KOPT-K1 (cell line): ENCODE results near the gene ZNF48.
A peak's percentile ranks its signal among the peaks of the same experiment; 100 is the strongest.
"Not testable (repeated sequence)": the region's sequence is repeated elsewhere in the genome, so short reads cannot be mapped to it uniquely, and the experiment has no call there.

Experiments
- H3K27ac ChIP-seq: fragments of 200-600 bp; sonication (generic); 2 replicates; pipeline ENCODE4 v1.5.1; 2016; ENCODE audit warnings: antibody characterized with exemption, mild to moderate bottlenecking, low read depth, low read length; ENCODE audit not compliant: poor library complexity, severe bottlenecking
- H3K36me3 ChIP-seq: fragments of 200-600 bp; sonication (generic); 2 replicates; pipeline ENCODE4 v1.5.1; 2017; ENCODE audit warnings: antibody characterized with exemption, mild to moderate bottlenecking, low read length, moderate library complexity; ENCODE audit not compliant: insufficient read depth
- H3K9me3 ChIP-seq: fragments of 200-600 bp; sonication (generic); 2 replicates; pipeline ENCODE4 v1.5.1; 2017; ENCODE audit warnings: antibody characterized with exemption, low read length, mild to moderate bottlenecking; ENCODE audit not compliant: insufficient read depth, poor library complexity, severe bottlenecking

Gene ZNF48

GRCh38 chr16:30379158-30379783, 15.9 kb upstream of the ZNF48 start:
- H3K36me3 ChIP-seq: peaks cover 29% of the 10 kb centered on the region
- H3K27ac ChIP-seq: peak overlapping the region; percentile 98
- no peaks in the 10 kb centered on the region for H3K9me3 ChIP-seq

- Histone ChIP-seq H3K36me3 (peaks cover 29% of the 10 kb centered on the region), H3K27ac (peak overlapping the region; percentile 98), H3K9me3 (no peaks in the 10 kb centered on the region)
Measured at GRCh38 chr16:30380072-30380802, 15.0 kb upstream of the ZNF48 start.

DNA sequence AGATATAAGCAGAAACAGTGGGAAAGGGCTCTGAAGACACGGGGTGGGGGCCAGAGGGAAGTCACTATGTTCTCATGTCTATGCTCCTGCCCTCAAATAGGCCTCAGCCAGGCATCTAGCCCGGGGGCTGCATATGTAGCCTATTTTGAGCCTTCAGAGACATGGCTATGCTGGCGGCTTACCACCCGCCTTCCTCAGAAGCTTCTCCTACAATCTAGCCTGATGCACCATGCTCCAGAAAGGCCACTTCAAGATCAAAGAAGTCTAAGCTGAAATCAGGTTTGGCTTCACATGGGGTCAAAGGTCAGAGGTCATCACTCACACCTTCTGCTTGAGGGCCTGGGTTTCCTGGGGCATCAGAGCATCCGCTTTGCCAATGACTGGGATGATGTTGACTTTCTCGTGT, 14.4 kb upstream of the ZNF48 start:
- Histone ChIP-seq H3K36me3 (peaks cover 25% of the 10 kb centered on the region), H3K9me3 (no peaks in the 10 kb centered on the region), H3K27ac (peak overlapping the region; percentile 98)

GRCh38 chr16:30381291-30382041, 13.8 kb upstream of the ZNF48 start:
- H3K9me3 ChIP-seq: no peaks in the 10 kb centered on the region
- H3K36me3 ChIP-seq: peaks cover 18% of the 10 kb centered on the region
- H3K27ac ChIP-seq: peak overlapping the region; percentile 98

DNA sequence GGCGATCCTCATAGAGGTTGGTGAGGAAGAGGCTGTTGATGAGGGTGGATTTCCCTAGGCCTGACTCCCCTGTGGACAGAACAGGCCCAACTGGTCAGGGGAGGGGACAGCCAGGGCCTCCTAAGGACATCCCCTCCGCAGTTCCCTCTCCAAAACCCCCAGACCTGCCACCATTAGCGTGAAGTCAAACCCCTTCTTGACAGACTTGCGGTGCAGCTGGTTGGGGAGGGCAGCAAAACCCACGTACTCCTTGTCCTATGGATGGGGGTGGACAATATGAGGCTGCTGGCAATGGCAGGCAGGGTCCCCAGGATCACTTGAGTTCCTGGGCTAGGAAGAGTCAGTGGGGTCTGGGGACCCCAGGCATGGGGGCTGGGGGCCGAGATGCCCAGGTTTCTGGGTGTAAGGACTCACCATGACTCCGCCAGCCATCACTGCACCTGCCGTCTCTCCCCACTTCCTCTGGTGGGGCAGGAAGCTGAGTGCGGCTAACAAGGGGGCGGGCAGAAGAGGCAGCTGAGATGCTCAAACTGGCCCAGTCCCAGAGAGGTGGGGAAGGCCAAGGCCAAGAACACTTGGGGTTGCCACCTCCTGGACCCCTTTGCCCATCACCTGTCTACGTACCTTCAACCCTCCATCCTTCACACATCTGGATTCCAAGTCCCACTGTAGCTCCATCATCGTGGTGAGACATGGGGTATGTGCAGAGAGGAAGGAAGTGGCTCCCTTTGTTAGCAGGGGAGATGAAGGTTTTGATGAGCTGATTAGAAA, 12.9 kb upstream of the ZNF48 start, which contains the start of gene SEPTIN1:
SEPTIN1 (minus strand) TSS at position 451 of the 771 bp plus-strand sequence; CDS start at position 432, 19 bp downstream.
- H3K27ac ChIP-seq: peak within 1 kb of the TSS; percentile 98

GRCh38 chr16:30383521-30383920, 11.7 kb upstream of the ZNF48 start:
- no peaks in the 10 kb centered on the region for H3K9me3 ChIP-seq
- H3K36me3 ChIP-seq: peaks cover 17% of the 10 kb centered on the region
- peak overlapping the region; percentile 98 for H3K27ac ChIP-seq

More for the DNA sequence above, 12.9 kb upstream of the ZNF48 start, which contains the start of gene SEPTIN1:
- H3K36me3 ChIP-seq: peaks cover 17% of the 10 kb centered on the region
- no peaks in the 10 kb centered on the region for H3K9me3 ChIP-seq

GRCh38 chr16:30394592-30395154, 547 bp upstream of the ZNF48 start:
- Histone ChIP-seq H3K27ac (peak overlapping the region; percentile 85), H3K9me3 (no peaks in the 10 kb centered on the region), H3K36me3 (peaks cover 21% of the 10 kb centered on the region)

DNA sequence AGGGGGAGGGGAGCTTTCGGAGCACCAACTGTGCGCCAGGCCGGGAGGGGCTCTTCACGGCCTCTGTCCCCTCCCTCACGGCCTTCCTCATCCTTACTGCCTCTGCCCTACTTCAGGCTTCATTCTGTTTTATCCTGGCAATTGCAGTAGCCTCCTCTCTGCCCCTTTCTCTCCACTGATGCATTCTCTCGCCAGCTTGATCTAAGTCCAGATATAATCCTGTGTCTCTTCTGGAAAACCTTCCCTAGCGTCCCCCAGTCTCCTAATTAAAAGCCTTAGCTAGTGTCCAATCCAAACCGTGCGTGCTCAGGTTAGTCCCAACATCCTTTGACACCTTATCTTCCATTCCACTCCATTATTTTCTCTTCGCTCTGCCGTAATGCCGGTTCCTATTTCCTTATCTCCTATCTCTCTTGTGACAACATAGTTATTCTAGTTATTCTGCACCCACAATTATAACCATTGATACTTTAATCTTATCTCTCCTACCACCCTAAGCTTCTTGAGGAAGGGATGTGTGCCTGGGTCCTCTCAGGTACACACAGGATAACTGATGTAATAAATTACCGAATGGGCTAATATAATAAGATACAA, 869 bp downstream of the ZNF48 start:
- Histone ChIP-seq H3K36me3 (peaks cover 21% of the 10 kb centered on the region), H3K9me3 (no peaks in the 10 kb centered on the region), H3K27ac (peak overlapping the region; percentile 85)

- H3K9me3 ChIP-seq, H3K27ac ChIP-seq: not testable (repeated sequence)
- peaks cover 21% of the 10 kb centered on the region for H3K36me3 ChIP-seq
Measured at GRCh38 chr16:30396627-30397026, 1.4 kb downstream of the ZNF48 start.

- no peaks in the 10 kb centered on the region for H3K9me3 ChIP-seq
- H3K36me3 ChIP-seq: peaks cover 21% of the 10 kb centered on the region
- H3K27ac ChIP-seq: no peak overlapping the region
Measured at GRCh38 chr16:30397056-30397455, 1.8 kb downstream of the ZNF48 start.

DNA sequence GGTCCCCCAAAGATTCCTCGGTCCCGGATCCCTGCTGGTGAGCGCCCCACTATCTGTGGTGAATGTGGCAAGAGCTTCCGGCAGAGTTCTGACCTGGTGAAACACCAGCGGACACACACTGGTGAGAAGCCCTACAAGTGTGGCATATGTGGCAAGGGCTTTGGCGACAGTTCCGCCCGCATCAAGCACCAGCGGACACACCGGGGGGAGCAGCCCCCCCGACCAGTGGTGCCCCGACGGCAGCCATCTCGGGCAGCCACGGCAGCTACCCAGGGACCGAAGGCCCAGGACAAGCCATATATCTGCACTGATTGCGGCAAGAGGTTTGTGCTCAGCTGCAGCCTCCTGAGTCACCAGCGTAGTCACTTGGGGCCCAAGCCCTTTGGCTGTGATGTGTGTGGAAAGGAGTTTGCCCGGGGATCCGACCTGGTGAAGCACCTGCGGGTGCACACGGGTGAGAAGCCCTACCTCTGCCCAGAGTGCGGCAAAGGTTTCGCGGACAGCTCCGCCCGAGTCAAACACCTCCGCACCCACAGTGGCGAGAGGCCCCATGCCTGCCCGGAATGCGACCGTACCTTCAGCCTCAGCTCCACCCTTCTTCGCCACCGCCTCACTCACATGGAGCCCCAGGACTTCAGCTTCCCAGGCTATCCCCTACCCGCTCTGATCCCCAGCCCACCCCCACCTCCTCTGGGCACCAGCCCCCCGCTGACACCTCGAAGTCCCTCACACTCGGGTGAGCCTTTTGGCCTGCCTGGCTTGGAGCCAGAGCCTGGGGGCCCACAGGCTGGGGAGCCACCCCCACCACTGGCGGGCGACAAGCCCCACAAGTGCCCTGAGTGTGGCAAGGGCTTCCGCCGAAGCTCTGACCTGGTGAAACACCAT, 2.8 kb downstream of the ZNF48 start:
- H3K9me3 ChIP-seq: no peaks in the 10 kb centered on the region
- no peak overlapping the region for H3K27ac ChIP-seq
- peaks cover 21% of the 10 kb centered on the region for H3K36me3 ChIP-seq

DNA sequence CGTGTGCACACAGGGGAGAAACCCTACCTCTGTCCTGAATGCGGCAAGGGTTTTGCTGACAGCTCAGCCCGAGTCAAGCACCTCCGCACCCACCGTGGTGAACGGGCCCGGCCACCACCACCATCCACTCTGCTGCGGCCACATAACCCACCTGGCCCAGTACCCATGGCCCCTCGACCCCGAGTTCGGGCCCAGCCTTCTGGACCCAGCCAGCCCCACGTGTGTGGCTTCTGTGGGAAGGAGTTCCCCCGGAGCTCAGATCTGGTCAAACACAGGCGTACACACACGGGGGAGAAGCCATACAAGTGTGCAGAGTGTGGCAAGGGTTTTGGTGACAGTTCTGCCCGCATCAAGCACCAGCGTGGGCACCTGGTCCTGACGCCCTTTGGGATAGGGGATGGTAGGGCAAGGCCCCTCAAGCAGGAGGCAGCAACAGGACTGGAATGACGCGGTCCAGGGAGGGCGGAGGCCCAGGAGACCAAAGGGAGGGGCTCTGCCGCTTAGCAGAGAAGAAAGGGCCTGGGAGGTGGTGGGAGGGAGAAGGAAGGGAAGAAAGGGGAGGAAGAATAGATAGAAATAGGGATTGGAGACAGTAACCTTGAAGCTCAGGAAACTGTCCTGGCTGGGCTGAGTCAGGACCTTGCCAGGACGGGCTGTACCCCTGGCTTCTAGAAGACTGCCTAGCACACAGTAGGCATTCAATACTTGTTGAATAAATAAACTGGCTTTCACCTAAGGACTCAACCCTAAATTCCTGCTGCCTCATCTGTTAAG, 3.6 kb downstream of the ZNF48 start:
- H3K9me3 ChIP-seq: no peaks in the 10 kb centered on the region
- peaks cover 21% of the 10 kb centered on the region for H3K36me3 ChIP-seq
- no peak overlapping the region for H3K27ac ChIP-seq
